Memory B cell (primary cell): ENCODE measurements around the gene CEP95.

Experiments used
- ATAC-seq: fragments of 150-1000 bp; cut with Tn5 transposase; 2 replicates; pipeline ENCODE4 v1.10.0; 2021; ENCODE audit warnings: low read depth, mild to moderate bottlenecking, moderate library complexity
- DNase-seq, 2 donors: peaks; one replicate each; pipeline ENCODE4 v3.0.0; 2022; ENCODE audit warnings: low spot score in 2 of 2
- H3K27ac Mint-ChIP-seq: one replicate; pipeline ENCODE4 v1.8.0; 2022; ENCODE audit warnings: mild to moderate bottlenecking, moderate library complexity, mixed read lengths
- H3K27me3 Mint-ChIP-seq: one replicate; pipeline ENCODE4 v1.8.0; 2022; ENCODE audit warnings: mixed read lengths
- H3K36me3 Mint-ChIP-seq: one replicate; pipeline ENCODE4 v1.8.0; 2022; ENCODE audit warnings: mild to moderate bottlenecking, mixed read lengths
- H3K4me1 Mint-ChIP-seq: one replicate; pipeline ENCODE4 v1.8.0; 2022; ENCODE audit warnings: mixed read lengths
- H3K4me3 Mint-ChIP-seq: one replicate; pipeline ENCODE4 v1.8.0; 2022; ENCODE audit warnings: mild to moderate bottlenecking, moderate library complexity, mixed read lengths
- H3K9me3 Mint-ChIP-seq: one replicate; pipeline ENCODE4 v1.8.0; 2022; ENCODE audit warnings: mixed read lengths

The CEP95 gene

DNA sequence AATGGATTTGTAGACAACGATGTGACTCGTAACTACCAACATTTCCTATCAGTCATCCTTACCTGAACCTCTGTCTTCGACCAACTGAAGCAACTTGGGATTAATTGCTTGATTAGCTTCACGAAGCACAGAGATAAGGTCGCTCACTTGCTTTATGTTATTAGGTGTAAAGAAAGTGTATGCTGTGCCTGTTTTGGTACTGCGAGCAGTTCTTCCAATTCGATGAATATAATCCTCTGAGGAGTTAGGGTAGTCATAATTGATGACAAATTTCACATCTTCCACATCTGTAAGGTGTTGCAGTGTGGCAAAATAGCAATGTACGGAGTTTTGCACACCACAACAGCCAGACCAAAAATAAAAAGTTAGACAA, 6.3 kb upstream of the CEP95 start:
- no peak overlapping the region for H3K4me3 Mint-ChIP-seq
- H3K27ac Mint-ChIP-seq: peak overlapping the region; percentile 88
- H3K27me3 Mint-ChIP-seq: no peaks in the 10 kb centered on the region
- H3K9me3 Mint-ChIP-seq: no peaks in the 10 kb centered on the region
- H3K36me3 Mint-ChIP-seq: peaks cover 43% of the 10 kb centered on the region
- ATAC-seq (no peak), DNase-seq (no peak)
- peaks cover 43% of the 10 kb centered on the region for H3K4me1 Mint-ChIP-seq

DNA sequence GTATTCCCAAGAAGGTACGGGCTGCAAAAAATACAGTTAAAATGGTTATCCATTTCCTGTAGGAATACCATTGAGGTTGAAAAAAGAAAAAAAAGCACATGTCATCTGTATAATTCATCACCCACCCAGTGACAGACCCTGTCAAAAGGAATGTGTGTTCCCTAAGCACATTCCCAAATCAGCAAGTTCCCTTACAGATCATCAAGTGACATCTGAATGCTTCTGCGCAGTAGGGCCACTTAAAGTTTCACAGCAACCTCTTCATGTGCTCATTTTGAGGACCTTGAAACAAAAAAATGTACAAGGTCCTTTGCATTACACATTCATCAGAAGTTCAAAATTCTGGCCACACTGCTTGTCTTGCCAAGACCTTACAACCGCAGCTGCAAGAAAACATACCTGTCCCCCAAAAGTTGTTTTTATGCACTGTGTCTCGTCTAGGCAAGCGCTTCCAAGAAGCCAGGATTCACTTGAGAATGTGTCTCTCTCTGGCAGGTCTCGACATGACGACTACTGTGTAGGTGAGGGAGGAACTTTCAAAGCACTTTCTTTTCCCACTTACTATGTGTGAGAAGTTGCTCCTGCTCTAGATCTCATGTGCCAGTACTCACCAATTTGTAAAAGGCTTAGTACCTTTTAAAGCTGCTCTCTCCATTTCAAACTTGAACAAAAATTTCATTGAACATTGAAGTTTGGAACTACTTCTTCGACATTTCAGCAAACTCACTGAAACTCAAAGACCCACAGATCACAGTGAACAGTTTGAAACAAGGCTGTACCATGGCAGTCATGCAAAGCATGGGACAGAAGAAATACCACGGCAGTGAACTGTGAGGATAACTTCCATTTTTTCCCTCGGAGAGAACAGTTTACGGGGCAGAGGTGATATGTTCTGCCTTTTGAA, 5.7 kb upstream of the CEP95 start:
- Mint-ChIP-seq H3K27me3 (no peaks in the 10 kb centered on the region), H3K27ac (peak overlapping the region; percentile 88), H3K9me3 (no peaks in the 10 kb centered on the region), H3K36me3 (peaks cover 48% of the 10 kb centered on the region), H3K4me1 (peaks cover 41% of the 10 kb centered on the region), H3K4me3 (no peak overlapping the region)
- ATAC-seq (no peak), DNase-seq (peak in 1 of 2 donors; percentile 16)

DNA sequence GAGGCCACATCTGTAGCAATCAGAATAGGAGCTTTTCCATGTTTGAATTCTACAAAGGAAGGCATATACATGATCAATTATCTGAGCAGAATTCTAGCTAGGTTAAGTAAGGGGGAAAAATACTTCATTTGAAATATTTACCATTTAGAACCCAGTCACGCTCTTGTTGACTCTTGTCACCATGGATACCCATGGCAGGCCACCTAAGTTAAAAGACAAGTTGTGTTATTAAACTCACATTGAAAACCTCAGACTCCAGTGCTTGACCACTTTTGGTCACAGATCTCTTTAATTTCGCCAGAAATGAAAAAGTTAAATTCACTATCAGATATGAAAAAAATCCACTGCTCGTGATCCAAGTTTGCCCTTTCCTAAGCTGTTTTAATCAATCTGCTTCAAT, 4.8 kb upstream of the CEP95 start:
- Mint-ChIP-seq H3K27ac (peak overlapping the region; percentile 88), H3K36me3 (peaks cover 48% of the 10 kb centered on the region), H3K4me3 (no peak overlapping the region), H3K9me3 (no peaks in the 10 kb centered on the region), H3K27me3 (no peaks in the 10 kb centered on the region), H3K4me1 (peaks cover 39% of the 10 kb centered on the region)
- DNase-seq (no peak), ATAC-seq (no peak)

DNA sequence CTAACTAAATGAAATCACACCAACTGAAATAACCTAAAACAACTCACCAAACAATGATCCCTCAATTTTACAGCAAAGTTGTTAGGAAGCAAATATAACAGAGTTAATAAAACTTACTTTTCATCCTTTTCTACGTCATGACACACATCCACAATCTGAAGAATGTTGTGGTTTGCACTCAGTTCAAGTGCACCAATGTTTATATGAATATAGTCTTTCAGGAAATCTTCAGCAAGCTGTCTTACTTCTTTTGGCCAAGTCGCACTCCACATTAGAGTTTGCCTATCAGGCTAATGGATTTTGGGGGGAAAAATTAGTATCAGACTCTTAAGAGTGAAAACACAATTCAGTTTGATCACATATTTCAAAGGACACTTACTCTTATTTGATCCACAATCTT, 4.0 kb upstream of the CEP95 start:
- Mint-ChIP-seq H3K27ac (peak overlapping the region; percentile 88), H3K27me3 (no peaks in the 10 kb centered on the region), H3K4me3 (no peak overlapping the region), H3K9me3 (no peaks in the 10 kb centered on the region), H3K36me3 (peaks cover 48% of the 10 kb centered on the region), H3K4me1 (peaks cover 40% of the 10 kb centered on the region)
- ATAC-seq (no peak), DNase-seq (no peak)

DNA sequence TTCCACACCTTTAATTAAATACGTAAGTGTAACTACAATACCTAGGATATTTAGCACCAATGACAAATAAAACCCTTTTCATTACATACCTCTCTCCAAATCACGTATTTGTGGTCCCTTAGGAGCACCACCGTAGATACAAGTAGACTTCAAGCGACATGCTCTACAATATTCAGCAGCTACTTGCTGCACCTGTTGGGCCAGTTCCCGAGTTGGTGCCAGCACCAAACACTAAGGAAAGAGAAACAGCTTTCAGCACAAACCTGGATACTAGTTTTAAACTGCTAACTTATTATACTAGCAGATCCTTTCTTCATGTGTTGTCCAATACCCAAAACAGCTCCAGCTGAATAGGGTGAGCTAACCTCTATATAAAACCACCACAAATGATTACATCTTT, 3.4 kb upstream of the CEP95 start:
- ATAC-seq (no peak), DNase-seq (no peak)
- H3K9me3 Mint-ChIP-seq: no peaks in the 10 kb centered on the region
- peak overlapping the region; percentile 88 for H3K27ac Mint-ChIP-seq
- H3K4me1 Mint-ChIP-seq: peaks cover 40% of the 10 kb centered on the region
- H3K4me3 Mint-ChIP-seq: no peak overlapping the region
- peaks cover 48% of the 10 kb centered on the region for H3K36me3 Mint-ChIP-seq
- H3K27me3 Mint-ChIP-seq: no peaks in the 10 kb centered on the region

DNA sequence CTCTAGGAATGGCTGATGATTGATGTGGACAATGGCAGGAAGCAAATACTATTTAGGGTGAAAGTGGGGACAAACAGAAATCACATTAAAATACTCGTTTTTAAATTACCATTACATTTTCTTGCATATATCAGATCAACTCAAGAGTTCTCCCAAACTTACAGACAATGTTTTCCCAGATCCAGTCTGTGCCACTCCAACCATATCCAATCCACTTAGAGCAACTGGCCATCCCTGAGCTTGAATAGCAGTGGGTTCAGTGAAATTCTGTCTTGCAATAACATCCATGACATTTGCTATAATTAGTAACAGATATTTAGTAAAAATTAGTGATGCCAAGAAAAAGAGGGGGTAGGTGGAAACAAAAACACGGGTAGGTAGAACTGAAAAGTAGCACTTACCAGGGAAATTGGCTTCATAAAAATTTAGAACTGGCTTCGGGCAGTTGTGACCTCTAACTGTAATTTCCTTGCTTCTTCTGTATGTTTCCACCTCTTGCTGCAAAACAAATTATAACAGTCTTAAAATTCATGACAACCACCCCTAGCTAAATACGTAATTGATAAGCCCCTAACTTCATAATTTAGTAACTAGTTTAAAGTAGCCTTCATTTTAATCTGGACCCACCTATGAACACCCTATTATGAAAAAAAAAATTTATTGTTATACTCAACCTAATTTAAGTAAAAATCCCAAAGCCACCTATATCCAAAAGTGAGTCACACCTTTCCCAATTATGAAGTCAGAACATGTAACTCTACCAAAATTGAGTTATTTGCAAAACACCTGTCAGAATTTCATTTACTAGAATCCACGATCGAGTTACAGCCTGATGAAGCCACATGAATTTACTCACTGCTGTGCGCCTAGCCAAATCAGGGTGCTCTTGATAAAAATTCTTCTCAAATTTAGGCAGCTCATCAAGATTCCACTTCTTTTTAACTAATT, 2.7 kb upstream of the CEP95 start:
- Mint-ChIP-seq H3K27ac (peak overlapping the region; percentile 100), H3K4me1 (peaks cover 43% of the 10 kb centered on the region), H3K9me3 (no peaks in the 10 kb centered on the region), H3K4me3 (peak overlapping the region; percentile 100), H3K27me3 (no peaks in the 10 kb centered on the region), H3K36me3 (peaks cover 50% of the 10 kb centered on the region)
- ATAC-seq (no peak), DNase-seq (no peak)

DNA sequence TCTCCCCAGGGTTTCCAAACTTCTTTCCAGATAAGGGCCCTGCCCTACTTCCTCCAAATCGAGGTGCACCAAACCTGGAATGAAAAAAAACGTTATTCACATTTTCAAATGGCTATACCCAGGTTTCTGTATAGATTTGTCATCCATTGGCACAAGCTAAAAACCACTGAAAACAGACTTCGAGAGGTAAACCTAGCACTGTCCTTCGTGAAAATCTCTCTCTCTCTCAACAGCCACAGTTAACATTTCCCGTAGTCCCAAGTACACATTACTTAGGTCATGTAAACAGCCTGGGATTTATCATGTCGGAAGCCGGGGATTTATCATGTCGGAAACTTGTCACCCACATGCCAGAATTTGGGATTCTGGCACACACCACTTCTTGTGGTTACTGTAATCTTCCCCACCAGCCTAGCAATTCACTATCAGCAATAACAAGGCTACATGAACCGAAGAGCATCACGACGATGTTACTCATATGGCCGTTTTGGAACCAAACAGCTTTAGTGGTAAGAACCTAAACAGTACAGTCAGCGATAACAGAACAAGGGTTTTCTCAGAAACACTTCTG, 1.9 kb upstream of the CEP95 start:
- peak in 1 of 2 donors; percentile 11 for DNase-seq
- Mint-ChIP-seq H3K27me3 (no peaks in the 10 kb centered on the region), H3K4me3 (peak overlapping the region; percentile 100), H3K27ac (peak overlapping the region; percentile 100), H3K36me3 (peaks cover 51% of the 10 kb centered on the region), H3K4me1 (peaks cover 45% of the 10 kb centered on the region), H3K9me3 (no peaks in the 10 kb centered on the region)
- no peak for ATAC-seq

DNA sequence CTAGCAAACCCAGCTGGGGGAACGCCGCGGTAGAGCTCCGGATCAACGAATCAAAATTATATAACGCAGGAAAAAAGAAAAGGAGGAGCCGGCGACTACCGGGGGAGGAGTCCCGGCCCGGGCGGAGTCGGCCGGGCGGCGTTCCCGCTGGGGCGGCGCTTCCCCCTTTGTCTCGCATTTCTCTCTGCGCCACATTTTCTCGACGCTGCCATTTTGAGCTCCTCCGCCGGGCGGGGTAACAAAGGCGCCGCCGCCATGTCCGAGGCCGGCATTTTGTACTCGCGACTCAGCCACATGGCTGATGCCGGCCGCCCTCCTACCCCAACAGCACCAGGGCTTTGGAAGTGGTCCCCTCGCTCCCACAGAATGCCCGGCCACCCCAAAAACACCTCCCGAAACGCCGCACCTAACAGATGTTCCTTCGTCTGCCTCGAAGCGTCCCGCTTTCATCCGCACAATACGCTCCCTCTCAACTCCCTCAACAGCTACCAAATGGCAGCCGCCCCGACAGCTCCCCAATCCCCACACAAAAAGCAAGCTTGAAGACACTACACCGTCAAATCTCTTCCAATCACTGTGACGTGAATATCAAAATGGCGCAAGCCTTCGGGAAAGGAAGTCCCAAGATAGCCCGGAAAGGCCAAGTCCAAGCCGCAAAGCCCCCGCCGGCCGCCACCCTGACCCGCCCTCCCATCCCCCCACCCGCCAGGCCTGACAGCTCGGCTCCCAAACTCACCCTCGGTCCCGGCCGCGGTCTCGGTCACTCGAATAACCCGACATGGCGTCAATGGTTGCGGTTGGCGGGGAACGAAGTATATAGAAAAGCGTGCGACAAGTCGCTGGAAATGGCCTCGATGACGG, 1.2 kb upstream of the CEP95 start:
- Mint-ChIP-seq H3K27me3 (no peaks in the 10 kb centered on the region), H3K9me3 (no peaks in the 10 kb centered on the region), H3K4me3 (peak overlapping the region; percentile 100), H3K36me3 (peaks cover 49% of the 10 kb centered on the region), H3K27ac (peak overlapping the region; percentile 100), H3K4me1 (peaks cover 41% of the 10 kb centered on the region)
- ATAC-seq (peak; percentile 38), DNase-seq (peak; percentile 78 to 91)

DNA sequence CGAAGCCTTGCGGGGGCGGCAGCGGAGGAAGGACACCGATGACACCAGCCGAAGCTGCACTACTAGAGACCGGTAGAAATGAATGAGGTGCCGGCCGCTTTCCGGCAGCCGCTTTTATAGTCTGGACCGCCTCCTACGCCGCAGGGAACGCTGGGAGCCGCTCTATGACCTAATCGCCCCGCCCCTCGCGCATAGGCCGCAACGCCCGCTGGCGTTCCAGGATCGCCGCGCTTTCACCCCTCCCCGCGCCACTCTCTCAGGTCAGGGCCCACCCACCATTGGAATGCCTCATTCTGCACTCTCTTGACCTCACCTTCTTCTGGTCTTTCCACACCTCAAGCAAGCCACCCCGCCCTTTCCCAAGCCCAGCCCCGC, 589 bp upstream of the CEP95 start, which contains the start of gene DDX5:
DDX5 (minus strand) TSS at position 89 of the 375 bp plus-strand sequence. CDS start 170 bp downstream, outside the sequence.
- peaks cover 47% of the 10 kb centered on the region for H3K36me3 Mint-ChIP-seq
- no peaks in the 10 kb centered on the region for H3K9me3 Mint-ChIP-seq
- no peaks in the 10 kb centered on the region for H3K27me3 Mint-ChIP-seq
- peak within 1 kb of the TSS; percentile 100 for H3K4me3 Mint-ChIP-seq
- DNase-seq (peak; percentile 96 to 97), ATAC-seq (peak; percentile 58)
- H3K27ac Mint-ChIP-seq: peak within 1 kb of the TSS; percentile 100
- peaks cover 37% of the 10 kb centered on the region for H3K4me1 Mint-ChIP-seq

DNA sequence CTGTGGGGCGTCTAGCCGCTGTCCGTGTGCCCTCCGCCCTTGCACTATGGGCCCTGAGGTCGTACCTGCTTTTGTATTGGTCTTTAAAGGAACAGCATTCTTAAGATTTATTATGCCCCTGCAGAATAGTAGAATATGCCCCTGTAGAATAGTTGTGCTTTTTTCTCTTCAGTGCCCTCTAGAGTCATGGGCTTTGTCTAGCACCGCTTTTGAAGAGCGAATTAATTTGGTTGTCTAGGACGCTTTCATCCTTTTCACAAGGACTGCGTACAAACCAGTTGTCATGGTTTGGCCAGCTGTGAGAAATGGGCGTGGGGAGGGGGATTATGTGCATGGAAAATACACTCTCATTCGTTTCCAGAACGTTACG, 621 bp downstream of the CEP95 start:
- Mint-ChIP-seq H3K4me1 (peaks cover 28% of the 10 kb centered on the region), H3K27me3 (no peaks in the 10 kb centered on the region), H3K9me3 (no peaks in the 10 kb centered on the region), H3K4me3 (peak overlapping the region; percentile 100), H3K27ac (peak overlapping the region; percentile 100), H3K36me3 (peaks cover 40% of the 10 kb centered on the region)
- DNase-seq (peak in 1 of 2 donors; percentile 58), ATAC-seq (peak; percentile 30)

DNA sequence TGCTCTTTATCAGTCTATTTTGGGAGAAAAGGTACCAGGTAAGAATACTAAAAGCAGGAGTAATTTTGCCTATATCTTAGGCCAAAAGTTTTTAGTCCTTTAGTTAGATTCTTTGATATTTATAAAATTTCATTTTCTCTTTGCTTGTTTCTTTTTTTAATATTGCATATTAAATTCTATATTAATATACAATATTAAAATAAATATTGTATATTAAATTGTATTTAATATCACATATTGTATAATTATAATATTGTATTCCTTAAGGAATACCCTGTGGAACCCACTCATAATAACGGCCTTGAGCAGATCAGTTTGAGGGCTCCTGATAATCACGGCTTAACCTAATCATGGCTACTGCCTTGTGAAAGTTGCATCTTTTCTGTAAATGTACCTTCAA, 1.9 kb downstream of the CEP95 start:
- Mint-ChIP-seq H3K4me3 (no peak overlapping the region), H3K9me3 (no peaks in the 10 kb centered on the region), H3K4me1 (peaks cover 21% of the 10 kb centered on the region), H3K36me3 (peaks cover 37% of the 10 kb centered on the region), H3K27me3 (no peaks in the 10 kb centered on the region), H3K27ac (no peak overlapping the region)
- DNase-seq (no peak), ATAC-seq (no peak)

DNA sequence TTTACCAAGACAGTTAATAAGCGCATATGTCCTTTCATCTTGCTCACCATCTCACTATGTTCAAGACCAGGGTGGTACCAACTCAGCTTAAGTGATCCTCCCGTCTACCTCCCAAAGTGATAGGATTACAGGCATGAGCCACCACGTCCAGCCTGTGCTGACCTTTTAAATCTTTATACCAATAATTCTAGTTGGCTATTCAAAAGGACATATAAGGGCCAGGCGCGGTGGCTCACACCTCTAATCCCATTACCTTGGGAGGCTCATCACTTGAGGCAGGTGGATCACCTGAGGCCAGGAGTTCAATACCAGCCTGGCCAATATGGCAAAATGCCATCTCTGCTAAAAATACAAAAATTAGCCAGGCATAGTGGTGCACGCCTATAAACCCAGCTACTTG, 2.4 kb downstream of the CEP95 start:
- ATAC-seq (no peak), DNase-seq (no peak)
- H3K4me3 Mint-ChIP-seq: no peak overlapping the region
- peaks cover 21% of the 10 kb centered on the region for H3K4me1 Mint-ChIP-seq
- no peak overlapping the region for H3K27ac Mint-ChIP-seq
- H3K36me3 Mint-ChIP-seq: peaks cover 32% of the 10 kb centered on the region
- H3K27me3 Mint-ChIP-seq: no peaks in the 10 kb centered on the region
- no peaks in the 10 kb centered on the region for H3K9me3 Mint-ChIP-seq

DNA sequence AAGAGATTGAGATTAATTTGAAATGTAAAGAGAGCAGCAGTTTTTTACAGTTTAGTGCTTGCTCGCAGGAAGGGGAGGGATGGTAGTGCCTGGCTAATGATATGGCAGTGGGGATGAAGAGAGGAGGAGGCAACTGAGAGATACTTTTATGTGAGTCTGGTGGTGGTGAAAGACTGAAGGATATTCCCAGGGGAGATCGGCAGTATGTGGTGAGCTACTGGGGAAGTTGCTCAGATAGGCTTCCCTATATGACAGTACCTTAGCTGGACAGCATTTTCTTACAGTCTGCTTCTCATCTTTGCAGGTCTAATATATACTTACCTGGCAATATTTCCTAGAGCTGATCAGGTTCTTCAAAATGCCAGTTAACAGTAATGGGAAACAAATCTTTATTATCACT, 8.6 kb downstream of the CEP95 start:
- no peak overlapping the region for H3K27ac Mint-ChIP-seq
- no peak overlapping the region for H3K4me3 Mint-ChIP-seq
- peaks cover 15% of the 10 kb centered on the region for H3K4me1 Mint-ChIP-seq
- DNase-seq: no peak
- peak; percentile 95 for ATAC-seq
- no peaks in the 10 kb centered on the region for H3K9me3 Mint-ChIP-seq
- peaks cover 27% of the 10 kb centered on the region for H3K36me3 Mint-ChIP-seq
- no peaks in the 10 kb centered on the region for H3K27me3 Mint-ChIP-seq
